Right atrium auricular region (tissue), 2 donors: ENCODE data around the gene RBM33. TPM values are rescaled to one million over a fixed set of nuclear protein-coding genes. Genes with fewer than 3 reads are reported as not detected.

Source experiments
- DNase-seq: peaks from one replicate; pipeline ENCODE4 v3.0.0-alpha.2; 2019; ENCODE audit warnings: low spot score
- H3K27ac ChIP-seq, 2 donors: fragments of 200-600 bp; sonication (generic); 1 replicate in 1 of 2; 2 replicates in 1 of 2; pipeline ENCODE4 v1.5.1; 2016 to 2019
- H3K27me3 ChIP-seq, 2 donors: fragments of 200-600 bp; sonication (generic); one replicate each; pipeline versions ENCODE4 v1.5.1 to v1.6.0; 2017 to 2019
- H3K36me3 ChIP-seq: fragments of 200-600 bp; sonication (generic); one replicate; pipeline ENCODE4 v1.5.1; 2016
- H3K4me1 ChIP-seq, 2 donors: fragments of 200-600 bp; sonication (generic); one replicate each; pipeline versions ENCODE4 v1.5.1 to v1.6.0; 2017 to 2019
- H3K4me3 ChIP-seq, 2 donors: fragments of 200-600 bp; sonication (generic); 1 replicate in 1 of 2; 2 replicates in 1 of 2; pipeline ENCODE4 v1.5.1; 2017 to 2019; ENCODE audit warnings: mild to moderate bottlenecking in 1 of 2, moderate library complexity in 1 of 2
- H3K9me3 ChIP-seq, 2 donors: fragments of 200-600 bp; sonication (generic); one replicate each; pipeline ENCODE4 v1.5.1; 2019
- CTCF ChIP-seq, 2 donors: fragments of 200-600 bp; sonication (generic); IDR thresholded peaks; one replicate each; pipeline ENCODE4 v1.5.1; 2019; ENCODE audit warnings: antibody characterized with exemption in 2 of 2
- total RNA-seq, 2 donors: library from RNA; depleted of rRNA; stranded (reverse); fragments of >200 nt; gene quantifications; one replicate each; pipeline ENCODE4 v1.1.0, GENCODE V29; 2016

RBM33 gene
- total RNA-seq, 2 donors from 2014 or later: 15.4 to 21.0 TPM

- Histone ChIP-seq H3K4me1 (peaks cover 0 to 13% of the 10 kb centered on the region in 2 donors), H3K27me3 (no peaks in the 10 kb centered on the region), H3K36me3 (no peaks in the 10 kb centered on the region), H3K27ac (no peak overlapping the region), H3K4me3 (no peak overlapping the region), H3K9me3 (no peaks in the 10 kb centered on the region)
- no peak for DNase-seq
- TF ChIP-seq CTCF (IDR thresholded peaks at IDR 0.05): no peak
Observed at GRCh38 chr7:155789001-155789725, 144.7 kb downstream of the RBM33 start.

- Histone ChIP-seq H3K9me3 (no peaks in the 10 kb centered on the region), H3K27me3 (no peaks in the 10 kb centered on the region), H3K36me3 (no peaks in the 10 kb centered on the region), H3K4me3 (no peak overlapping the region), H3K27ac (no peak overlapping the region), H3K4me1 (peaks cover 0 to 13% of the 10 kb centered on the region in 2 donors)
- no peak for TF ChIP-seq CTCF (IDR thresholded peaks at IDR 0.05)
- DNase-seq: no peak
Observed at GRCh38 chr7:155790666-155791065, 146.2 kb downstream of the RBM33 start.

- H3K36me3 ChIP-seq: no peaks in the 10 kb centered on the region
Observed at GRCh38 chr7:155791214-155791737, 146.8 kb downstream of the RBM33 start.

GRCh38 chr7:155791836-155792235, 147.4 kb downstream of the RBM33 start:
- Histone ChIP-seq H3K27me3 (no peaks in the 10 kb centered on the region), H3K27ac (no peak overlapping the region), H3K4me1 (peaks cover 0 to 14% of the 10 kb centered on the region in 2 donors), H3K4me3 (no peak overlapping the region), H3K36me3 (no peaks in the 10 kb centered on the region), H3K9me3 (no peaks in the 10 kb centered on the region)
- DNase-seq: no peak
- no peak for TF ChIP-seq CTCF (IDR thresholded peaks at IDR 0.05)

More at GRCh38 chr7:155791214-155791737, 146.8 kb downstream of the RBM33 start:
- H3K9me3 ChIP-seq: no peaks in the 10 kb centered on the region
- no peak overlapping the region for H3K27ac ChIP-seq
- no peak for TF ChIP-seq CTCF (IDR thresholded peaks at IDR 0.05)
- H3K4me1 ChIP-seq: peaks cover 0 to 13% of the 10 kb centered on the region in 2 donors
- no peaks in the 10 kb centered on the region for H3K27me3 ChIP-seq
- DNase-seq: no peak
- H3K4me3 ChIP-seq: no peak overlapping the region

- no peak overlapping the region for H3K27ac ChIP-seq
- H3K27me3 ChIP-seq: no peaks in the 10 kb centered on the region
- no peaks in the 10 kb centered on the region for H3K9me3 ChIP-seq
- DNase-seq: no peak
- peaks cover 0 to 13% of the 10 kb centered on the region in 2 donors for H3K4me1 ChIP-seq
- H3K4me3 ChIP-seq: no peak overlapping the region
- no peaks in the 10 kb centered on the region for H3K36me3 ChIP-seq
- no peak for TF ChIP-seq CTCF (IDR thresholded peaks at IDR 0.05)
Observed at GRCh38 chr7:155792315-155792960, 148.0 kb downstream of the RBM33 start.
